ENCODE measurements around the gene PIR. TPM values are rescaled to one million over a fixed set of nuclear protein-coding genes. Genes with fewer than 3 reads are reported as not detected.

PIR gene
- total and polyA plus RNA-seq, 2 experiments from 2014 or later = 14.3 to 18.6 TPM

DNA sequence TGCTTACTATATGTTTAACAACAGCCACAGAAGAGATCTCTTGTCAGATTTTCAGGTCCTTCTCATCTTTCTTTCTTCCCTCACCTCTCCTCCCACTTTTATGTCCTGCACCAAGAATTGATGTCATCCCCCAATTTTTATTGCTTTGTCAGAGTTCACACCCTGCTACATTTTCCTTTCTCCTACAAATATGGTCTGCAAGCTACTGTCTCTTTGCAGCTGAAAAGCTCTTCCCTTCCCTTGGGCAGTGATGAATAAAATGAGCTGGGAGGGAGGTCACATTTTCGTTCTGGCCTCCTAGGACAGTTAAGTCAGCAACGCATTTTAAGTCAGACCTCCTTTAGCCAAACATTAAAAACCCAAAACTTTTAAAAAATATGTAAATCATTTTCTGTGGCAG is 82.2 kb downstream of the PIR start:
- Histone ChIP-seq H3K4me3 (no peak overlapping the region), H3K27me3 (no peaks in the 10 kb centered on the region), H4K20me1 (ENCODE audit: insufficient read depth, poor library complexity, severe bottlenecking) (no peaks in the 10 kb centered on the region), H2AFZ (no peak overlapping the region), H3K9me3 (ENCODE audit: low read depth) (no peaks in the 10 kb centered on the region), H3K4me1 (ENCODE audit: insufficient read depth) (peaks cover 3% of the 10 kb centered on the region), H3K9me2 (replicated peaks; ENCODE audit: insufficient read depth) (no peaks in the 10 kb centered on the region), H3K36me3 (replicated peaks; ENCODE audit: insufficient read depth, low read depth) (no peaks in the 10 kb centered on the region), H3K27ac (no peak overlapping the region), H3K4me2 (no peak overlapping the region), H3K79me2 (no peaks in the 10 kb centered on the region)
- 88% methylated on average over 2 of the region's 2 CpGs for WGBS (ENCODE audit: low lambda C conversion rate, missing lambda C conversion rate)
- no peak for TF ChIP-seq EZH2phosphoT487 (IDR thresholded peaks at IDR 0.05; ENCODE audit: low read depth, severe bottlenecking, unreplicated experiment)
- TF ChIP-seq, protein P1, sequence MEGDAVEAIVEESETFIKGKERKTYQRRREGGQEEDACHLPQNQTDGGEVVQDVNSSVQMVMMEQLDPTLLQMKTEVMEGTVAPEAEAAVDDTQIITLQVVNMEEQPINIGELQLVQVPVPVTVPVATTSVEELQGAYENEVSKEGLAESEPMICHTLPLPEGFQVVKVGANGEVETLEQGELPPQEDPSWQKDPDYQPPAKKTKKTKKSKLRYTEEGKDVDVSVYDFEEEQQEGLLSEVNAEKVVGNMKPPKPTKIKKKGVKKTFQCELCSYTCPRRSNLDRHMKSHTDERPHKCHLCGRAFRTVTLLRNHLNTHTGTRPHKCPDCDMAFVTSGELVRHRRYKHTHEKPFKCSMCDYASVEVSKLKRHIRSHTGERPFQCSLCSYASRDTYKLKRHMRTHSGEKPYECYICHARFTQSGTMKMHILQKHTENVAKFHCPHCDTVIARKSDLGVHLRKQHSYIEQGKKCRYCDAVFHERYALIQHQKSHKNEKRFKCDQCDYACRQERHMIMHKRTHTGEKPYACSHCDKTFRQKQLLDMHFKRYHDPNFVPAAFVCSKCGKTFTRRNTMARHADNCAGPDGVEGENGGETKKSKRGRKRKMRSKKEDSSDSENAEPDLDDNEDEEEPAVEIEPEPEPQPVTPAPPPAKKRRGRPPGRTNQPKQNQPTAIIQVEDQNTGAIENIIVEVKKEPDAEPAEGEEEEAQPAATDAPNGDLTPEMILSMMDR (IDR thresholded peaks at IDR 0.05; ENCODE audit: poor library complexity) = no peak
- no peak for TF ChIP-seq EZH2 (IDR thresholded peaks at IDR 0.05; ENCODE audit: borderline replicate concordance)
- DNase-seq (ENCODE audit: low spot score) = no peak

DNA sequence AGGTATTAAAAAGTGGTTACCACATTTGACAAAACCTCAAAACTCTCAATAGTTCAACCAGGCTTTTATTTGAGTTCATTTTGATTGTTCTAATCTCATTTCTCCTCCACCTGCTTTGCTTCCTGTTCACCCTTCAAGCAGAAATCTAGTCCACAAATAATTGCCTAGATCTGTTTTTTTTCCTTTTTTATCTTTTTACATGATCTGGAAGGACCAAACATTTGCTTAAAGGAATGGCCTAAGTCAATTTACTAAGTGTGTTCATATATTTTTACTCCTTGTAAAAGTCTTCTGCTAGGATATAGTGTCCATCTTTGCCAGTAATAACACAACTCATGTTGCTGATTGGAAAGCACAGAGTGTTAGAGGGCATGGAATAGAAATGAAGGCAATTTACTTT is 82.7 kb downstream of the PIR start:
- no peak for TF ChIP-seq EZH2phosphoT487 (IDR thresholded peaks at IDR 0.05; ENCODE audit: low read depth, severe bottlenecking, unreplicated experiment)
- TF ChIP-seq, protein P1 (IDR thresholded peaks at IDR 0.05; ENCODE audit: poor library complexity) = no peak
- TF ChIP-seq EZH2 (IDR thresholded peaks at IDR 0.05; ENCODE audit: borderline replicate concordance) = no peak
- H3K27me3 ChIP-seq = no peaks in the 10 kb centered on the region
- H2AFZ ChIP-seq = no peak overlapping the region
- no peaks in the 10 kb centered on the region for H3K36me3 ChIP-seq (replicated peaks; ENCODE audit: insufficient read depth, low read depth)
- no peaks in the 10 kb centered on the region for H4K20me1 ChIP-seq (ENCODE audit: insufficient read depth, poor library complexity, severe bottlenecking)
- H3K27ac ChIP-seq = no peak overlapping the region
- no peak overlapping the region for H3K4me3 ChIP-seq
- peaks cover 3% of the 10 kb centered on the region for H3K4me1 ChIP-seq (ENCODE audit: insufficient read depth)
- no peak for DNase-seq (ENCODE audit: low spot score)
- H3K9me3 ChIP-seq (ENCODE audit: low read depth) = no peaks in the 10 kb centered on the region
- H3K9me2 ChIP-seq (replicated peaks; ENCODE audit: insufficient read depth) = no peaks in the 10 kb centered on the region
- no peak overlapping the region for H3K4me2 ChIP-seq
- H3K79me2 ChIP-seq = no peaks in the 10 kb centered on the region

DNA sequence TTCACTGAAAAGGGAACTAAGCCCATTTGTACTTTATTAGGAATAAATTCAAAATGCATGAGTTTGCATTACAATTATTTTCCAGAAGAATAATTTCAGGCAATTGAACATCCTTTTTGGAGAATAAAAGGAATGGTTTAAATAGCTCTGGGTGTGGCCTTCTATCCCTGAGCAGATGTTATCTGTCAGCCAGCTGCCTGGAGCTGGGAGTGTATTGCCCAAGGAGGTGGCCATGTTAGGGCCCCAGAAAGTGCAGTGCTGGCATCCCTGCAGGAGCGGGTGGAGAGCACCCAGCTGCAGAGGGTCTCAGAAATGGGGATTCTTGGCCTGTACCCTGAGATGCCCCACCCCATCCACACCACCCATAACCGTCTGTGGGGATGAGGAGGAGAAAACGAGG is 87.3 kb downstream of the PIR start:
- no peaks in the 10 kb centered on the region for H3K9me3 ChIP-seq (ENCODE audit: low read depth)
- 82% methylated on average over 3 of the region's 3 CpGs for WGBS (ENCODE audit: low lambda C conversion rate, missing lambda C conversion rate)
- no peak overlapping the region for H3K27ac ChIP-seq
- DNase-seq (ENCODE audit: low spot score) = peak; percentile 8
- no peaks in the 10 kb centered on the region for H3K9me2 ChIP-seq (replicated peaks; ENCODE audit: insufficient read depth)
- H3K79me2 ChIP-seq = no peaks in the 10 kb centered on the region
- H2AFZ ChIP-seq = no peak overlapping the region
- H3K4me1 ChIP-seq (ENCODE audit: insufficient read depth) = peaks cover 3% of the 10 kb centered on the region
- TF ChIP-seq EZH2phosphoT487 (IDR thresholded peaks at IDR 0.05; ENCODE audit: low read depth, severe bottlenecking, unreplicated experiment) (no peak), EZH2 (IDR thresholded peaks at IDR 0.05; ENCODE audit: borderline replicate concordance) (no peak)
- TF ChIP-seq, protein P1 (IDR thresholded peaks at IDR 0.05; ENCODE audit: poor library complexity) = no peak
- H3K36me3 ChIP-seq (replicated peaks; ENCODE audit: insufficient read depth, low read depth) = no peaks in the 10 kb centered on the region
- H4K20me1 ChIP-seq (ENCODE audit: insufficient read depth, poor library complexity, severe bottlenecking) = no peaks in the 10 kb centered on the region
- H3K4me3 ChIP-seq = no peak overlapping the region
- H3K27me3 ChIP-seq = no peaks in the 10 kb centered on the region
- no peak overlapping the region for H3K4me2 ChIP-seq

Measured in hepatocyte (in vitro differentiated cells).